ENCODE measurements around the gene DOK7. TPM values are rescaled to one million over a fixed set of nuclear protein-coding genes. Genes with fewer than 3 reads are reported as not detected.

Gene DOK7
- total RNA-seq, 1 experiment from 2014 or later = 0.26 TPM

DNA sequence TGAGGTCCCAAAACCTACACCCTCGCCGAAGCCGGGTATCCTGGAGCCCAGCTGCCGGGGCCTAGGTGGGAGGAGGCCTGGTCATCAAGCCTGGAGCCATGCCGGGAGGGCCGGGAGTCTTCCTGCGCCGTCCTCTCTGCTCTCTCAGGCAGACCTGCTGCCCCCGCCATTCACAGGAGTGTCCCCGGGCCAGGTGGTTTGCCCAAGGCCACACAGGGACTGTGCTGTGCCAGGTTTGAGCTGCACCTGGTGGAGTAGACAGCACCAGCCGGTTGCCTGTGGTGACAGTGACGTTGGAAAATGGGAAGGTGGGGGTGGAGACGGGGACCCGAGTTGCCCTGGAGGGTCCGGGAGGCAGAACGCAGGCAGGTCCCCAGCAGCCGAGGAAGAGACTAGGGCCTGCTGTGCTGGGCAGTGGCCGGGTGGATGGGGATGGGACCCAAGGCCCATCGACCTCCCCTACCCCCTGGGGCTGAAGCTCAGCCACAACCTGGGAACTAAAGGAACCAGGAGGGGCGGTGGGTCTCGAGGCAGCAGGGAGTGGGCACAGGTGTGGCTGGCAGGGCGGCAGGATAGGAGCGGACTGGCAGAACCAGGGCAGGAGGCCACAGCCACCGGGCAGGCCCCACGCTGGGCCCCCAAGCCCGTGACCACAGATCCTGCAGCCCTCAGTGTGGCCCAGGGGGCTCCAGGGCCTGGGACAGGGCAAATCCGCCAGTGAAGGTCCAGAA, 9.5 kb downstream of the DOK7 start:
- no peaks in the 10 kb centered on the region for H3K79me2 ChIP-seq (ENCODE audit: insufficient read depth, low read length)
- no peak overlapping the region for H2BK15ac ChIP-seq (ENCODE audit: low read depth, low read length)
- no peak overlapping the region for H3K4ac ChIP-seq (ENCODE audit: low read depth, low read length)
- H2BK120ac ChIP-seq (ENCODE audit: low read depth, low read length, poor library complexity, severe bottlenecking) = no peak overlapping the region
- no peak overlapping the region for H2AFZ ChIP-seq (ENCODE audit: low read length)
- TF ChIP-seq, protein P1, sequence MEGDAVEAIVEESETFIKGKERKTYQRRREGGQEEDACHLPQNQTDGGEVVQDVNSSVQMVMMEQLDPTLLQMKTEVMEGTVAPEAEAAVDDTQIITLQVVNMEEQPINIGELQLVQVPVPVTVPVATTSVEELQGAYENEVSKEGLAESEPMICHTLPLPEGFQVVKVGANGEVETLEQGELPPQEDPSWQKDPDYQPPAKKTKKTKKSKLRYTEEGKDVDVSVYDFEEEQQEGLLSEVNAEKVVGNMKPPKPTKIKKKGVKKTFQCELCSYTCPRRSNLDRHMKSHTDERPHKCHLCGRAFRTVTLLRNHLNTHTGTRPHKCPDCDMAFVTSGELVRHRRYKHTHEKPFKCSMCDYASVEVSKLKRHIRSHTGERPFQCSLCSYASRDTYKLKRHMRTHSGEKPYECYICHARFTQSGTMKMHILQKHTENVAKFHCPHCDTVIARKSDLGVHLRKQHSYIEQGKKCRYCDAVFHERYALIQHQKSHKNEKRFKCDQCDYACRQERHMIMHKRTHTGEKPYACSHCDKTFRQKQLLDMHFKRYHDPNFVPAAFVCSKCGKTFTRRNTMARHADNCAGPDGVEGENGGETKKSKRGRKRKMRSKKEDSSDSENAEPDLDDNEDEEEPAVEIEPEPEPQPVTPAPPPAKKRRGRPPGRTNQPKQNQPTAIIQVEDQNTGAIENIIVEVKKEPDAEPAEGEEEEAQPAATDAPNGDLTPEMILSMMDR (conservative IDR thresholded peaks at IDR 0.05) = no peak
- no peak overlapping the region for H2BK12ac ChIP-seq (ENCODE audit: insufficient read length, low read depth, low read length)
- no peak overlapping the region for H3K27ac ChIP-seq (ENCODE audit: insufficient read length, low read depth, low read length)
- no peak for DNase-seq
- no peak overlapping the region for H3K23ac ChIP-seq (ENCODE audit: insufficient read length, low read depth, low read length)
- H3K14ac ChIP-seq (ENCODE audit: insufficient read depth, low read length) = no peak overlapping the region
- H4K5ac ChIP-seq (ENCODE audit: insufficient read length, low read depth, low read length) = no peak overlapping the region
- H3K23me2 ChIP-seq (ENCODE audit: insufficient read length, low read depth, low read length, poor library complexity, severe bottlenecking) = no peaks in the 10 kb centered on the region
- H3T11ph ChIP-seq (ENCODE audit: low read length) = no peak overlapping the region
- no peak overlapping the region for H2AK5ac ChIP-seq (ENCODE audit: insufficient read length, low read length)
- H4K91ac ChIP-seq (ENCODE audit: insufficient read length, low read depth, low read length) = no peak overlapping the region
- no peak overlapping the region for H2BK20ac ChIP-seq (ENCODE audit: low read depth, low read length, poor library complexity, severe bottlenecking)
- no peak overlapping the region for H3K18ac ChIP-seq (ENCODE audit: insufficient read length, low read depth, low read length)
- no peaks in the 10 kb centered on the region for H3K4me1 ChIP-seq (ENCODE audit: insufficient read depth, low read length)
- H4K8ac ChIP-seq (replicated peaks; ENCODE audit: insufficient read length, low read depth, low read length) = no peak overlapping the region
- peaks cover 0 to 3% of the 10 kb centered on the region in 2 experiments; a peak in 1 of 4 replicates for H3K4me1 Mint-ChIP-seq
- no peak overlapping the region for H3K4me2 ChIP-seq (ENCODE audit: insufficient read depth, insufficient read length, low read length)
- no peak overlapping the region for H3K56ac ChIP-seq (ENCODE audit: insufficient read length, low read depth, low read length)
- H4K20me1 ChIP-seq (ENCODE audit: control insufficient read depth, insufficient read depth, insufficient read length) = no peaks in the 10 kb centered on the region
- H3K9ac ChIP-seq (ENCODE audit: extremely low read depth, insufficient read length, low read length) = no peak overlapping the region
- no peak overlapping the region for H3K4me3 Mint-ChIP-seq
- no CpG with 5 or more reads among the region's 27 CpGs for WGBS (ENCODE audit: extremely low coverage, insufficient read length, low lambda C conversion rate)
- H3K9me3 ChIP-seq (ENCODE audit: control insufficient read depth, low read depth, low read length) = no peaks in the 10 kb centered on the region
- H3K79me1 ChIP-seq (ENCODE audit: insufficient read depth, low read depth, low read length, poor library complexity, severe bottlenecking) = no peaks in the 10 kb centered on the region
- no peaks in the 10 kb centered on the region for H3K9me3 Mint-ChIP-seq
- H3K27ac Mint-ChIP-seq = no peak overlapping the region
- peaks cover 3% of the 10 kb centered on the region; the same call in 1 of the 2 replicates for H3K27me3 ChIP-seq (ENCODE audit: insufficient read depth, low read length)
- H2BK5ac ChIP-seq (ENCODE audit: insufficient read length, low read length) = no peak overlapping the region
- H3K36me3 Mint-ChIP-seq (ENCODE audit: insufficient read depth in 1 of 3, low read depth in 3 of 3) = no peaks in the 10 kb centered on the region
- peaks cover 76% of the 10 kb centered on the region for H3K27me3 Mint-ChIP-seq (ENCODE audit: low read depth)

Data from H9 (cell line).